CD4-positive, alpha-beta T cell treated with Interleukin-1 beta for 1 hour (primary cell): ENCODE measurements around the gene RNF111.
"Not testable (repeated sequence)": the region's sequence is repeated elsewhere in the genome, so short reads cannot be mapped to it uniquely, and the experiment has no call there.

Experiments used
- DNase-seq, 2 donors: peaks; one replicate each; pipeline ENCODE4 v3.0.0-alpha.2; 2020 to 2022

Gene RNF111

DNA sequence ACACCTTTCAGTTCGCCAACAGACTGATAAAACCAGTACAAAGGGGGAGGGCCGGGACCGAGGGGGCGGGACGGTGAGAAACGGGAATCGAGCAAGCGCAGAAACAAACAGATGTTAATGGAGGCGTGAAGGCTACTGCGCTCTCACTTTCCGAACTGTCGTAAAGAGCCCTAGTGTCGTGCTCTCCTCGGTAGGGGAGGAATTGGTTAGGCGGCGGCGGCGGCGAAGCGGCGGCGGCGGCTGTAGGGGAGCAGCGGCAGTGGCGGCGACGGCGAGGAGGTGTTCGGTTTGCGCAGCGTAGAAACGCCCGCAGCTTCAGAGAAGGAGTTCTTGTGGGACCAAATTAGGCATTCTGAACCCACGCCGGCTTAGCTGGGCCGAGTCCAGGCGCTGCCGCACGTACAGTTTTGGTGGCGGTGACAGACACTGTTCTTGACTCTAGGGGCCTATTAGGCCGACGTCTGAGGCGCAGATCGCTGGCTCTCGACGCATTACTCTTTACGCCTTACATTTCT is at the start of gene RNF111:
TSS of gene RNF111 (plus strand) at position 173 of the 515 bp plus-strand sequence. CDS start 43,160 bp downstream, outside the sequence.
- peak; percentile 93 for DNase-seq

DNA sequence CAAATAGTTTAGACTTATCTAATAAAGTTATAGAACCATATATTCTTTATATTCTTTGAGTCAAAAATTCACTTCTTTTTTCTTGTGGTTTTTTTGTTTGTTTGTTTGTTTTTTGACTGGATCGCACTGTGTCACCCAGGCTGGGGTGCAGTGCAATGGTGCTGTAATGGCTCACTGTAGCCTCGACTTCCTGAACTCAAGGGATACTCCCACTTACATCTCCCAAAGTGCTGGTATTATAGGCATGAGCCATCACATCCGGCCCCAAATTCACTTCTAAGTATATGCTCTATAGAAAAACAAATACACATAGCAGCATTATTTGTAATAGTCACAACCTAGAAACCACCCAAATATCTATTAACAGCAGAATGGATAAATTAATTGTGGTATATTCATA is 40.3 kb upstream of the RNF111 start:
- DNase-seq, result no peak

DNA sequence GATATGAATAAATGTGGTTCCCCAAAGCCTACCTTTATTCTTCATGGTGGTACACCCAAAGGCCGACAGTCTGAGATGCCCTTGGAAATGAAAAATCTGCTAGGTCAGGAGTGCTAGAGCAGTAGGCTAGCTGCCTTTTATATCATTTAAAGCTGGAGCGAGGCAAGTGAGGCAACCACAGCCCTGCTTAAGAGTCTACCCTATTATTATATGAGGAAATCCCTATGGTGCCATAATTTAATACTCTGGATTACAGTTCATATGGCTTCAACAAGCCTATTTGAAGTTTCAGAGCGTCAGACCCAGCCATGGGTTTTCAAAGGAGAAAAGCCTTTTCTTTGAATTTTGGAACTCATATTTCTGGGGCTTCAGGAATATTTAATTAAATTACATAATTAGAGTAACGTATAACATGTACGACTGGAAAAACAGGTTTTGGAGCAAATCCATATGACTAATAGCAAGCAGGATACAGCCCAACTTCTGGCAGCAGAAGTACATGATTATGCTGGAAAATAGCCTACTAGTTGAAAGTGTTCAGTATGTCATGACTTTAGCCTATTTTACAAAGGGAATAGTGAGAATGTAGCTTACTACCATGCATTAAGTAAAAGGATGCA is 36.0 kb upstream of the RNF111 start:
- no peak for DNase-seq

DNA sequence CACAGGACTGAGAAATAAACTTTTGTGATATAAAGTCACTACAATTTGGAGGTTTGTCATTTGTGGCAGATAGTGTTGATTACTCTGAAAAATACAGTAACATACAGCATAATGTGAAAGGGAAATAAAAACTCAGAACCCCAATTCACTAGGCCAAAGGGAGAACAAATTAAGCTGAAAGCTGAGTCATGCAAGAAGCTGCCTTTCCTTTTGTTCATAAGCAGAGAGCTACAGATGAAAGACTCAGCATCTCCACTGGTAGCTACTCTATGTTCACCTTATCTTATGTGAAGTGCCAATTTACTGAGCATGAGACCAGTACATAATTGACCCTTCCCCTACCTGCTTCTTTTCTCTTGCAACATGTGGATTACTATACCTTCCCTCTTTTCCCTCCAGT is 34.7 kb upstream of the RNF111 start:
- no peak for DNase-seq

DNA sequence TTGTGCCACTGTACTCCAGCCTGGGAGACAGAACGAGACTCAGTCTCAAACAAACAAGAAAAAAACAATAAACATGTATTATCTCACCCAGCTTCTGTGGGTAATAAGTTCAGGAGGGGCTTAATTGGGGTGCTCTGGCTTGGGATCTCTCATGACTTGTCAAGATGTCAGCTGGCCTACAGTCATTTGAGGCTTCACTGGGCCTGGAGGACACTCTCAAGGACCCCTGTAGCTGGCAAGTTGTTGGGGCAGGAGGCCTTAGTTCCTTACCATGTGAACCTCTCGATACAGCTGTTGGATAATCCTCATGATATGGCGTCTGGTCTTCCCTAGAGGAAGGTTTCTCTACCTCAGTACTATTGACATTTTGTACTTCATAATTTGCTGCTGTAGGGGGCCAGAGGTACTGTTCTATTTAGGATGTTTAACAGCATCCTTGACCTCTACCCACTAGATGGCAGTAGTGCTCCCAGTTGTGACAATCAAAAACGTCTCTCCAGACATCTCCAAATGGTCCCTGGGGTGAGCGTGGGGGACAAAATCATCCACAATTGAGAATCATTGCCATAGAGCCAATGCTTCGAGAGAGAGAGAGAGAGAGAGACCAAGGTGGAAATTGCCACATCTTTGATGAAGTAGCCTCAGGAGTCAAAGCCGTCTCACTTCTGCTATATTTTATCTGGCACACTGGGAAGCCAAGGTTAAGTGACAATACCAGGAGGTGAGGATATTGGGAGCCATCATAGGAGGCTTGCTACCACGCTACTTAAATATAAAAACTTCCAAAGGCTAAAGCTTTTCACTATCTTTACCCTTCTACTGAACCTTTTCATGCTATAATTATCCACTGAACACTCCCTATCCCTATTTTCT is 30.1 kb upstream of the RNF111 start:
- peak; percentile 64 to 78 for DNase-seq

DNA sequence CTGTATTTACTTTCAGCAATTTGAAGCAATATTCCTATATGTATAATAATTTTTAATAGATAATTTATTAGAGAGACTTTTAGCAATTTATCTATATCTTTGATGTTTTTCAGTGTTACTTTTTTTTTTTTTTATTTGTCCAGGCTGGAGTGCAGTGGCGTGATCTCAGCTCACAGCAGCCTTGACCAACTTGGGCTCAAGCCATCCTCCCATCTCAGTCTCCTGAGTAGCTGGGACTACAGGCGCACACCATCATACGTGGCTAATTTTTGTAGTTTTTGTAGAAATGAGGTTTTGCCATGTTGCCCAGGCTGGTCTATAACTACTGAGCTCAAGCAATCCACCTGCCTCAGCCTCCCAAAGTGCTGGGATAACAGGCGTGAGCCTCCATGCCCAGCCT is 28.7 kb upstream of the RNF111 start:
- no peak for DNase-seq

DNA sequence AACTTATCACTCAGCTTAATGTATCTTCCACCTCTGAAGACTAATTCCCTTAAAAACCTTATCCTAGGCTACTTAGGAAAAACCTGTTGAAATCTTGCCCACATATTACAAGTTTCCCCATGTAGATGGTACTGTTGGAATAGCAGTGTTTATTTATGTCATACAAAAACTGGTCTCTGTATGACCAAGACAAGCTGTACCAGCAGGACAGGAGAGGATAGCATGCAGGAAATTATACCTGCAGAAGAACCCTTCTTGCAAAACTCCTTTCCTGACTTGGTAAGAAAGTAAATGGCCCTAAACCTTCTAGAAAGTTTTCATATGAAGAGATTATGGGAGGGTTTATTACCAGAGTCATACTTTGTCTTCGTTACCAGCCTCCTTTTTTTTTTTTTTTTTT is 25.3 kb upstream of the RNF111 start:
- DNase-seq, result no peak

DNA sequence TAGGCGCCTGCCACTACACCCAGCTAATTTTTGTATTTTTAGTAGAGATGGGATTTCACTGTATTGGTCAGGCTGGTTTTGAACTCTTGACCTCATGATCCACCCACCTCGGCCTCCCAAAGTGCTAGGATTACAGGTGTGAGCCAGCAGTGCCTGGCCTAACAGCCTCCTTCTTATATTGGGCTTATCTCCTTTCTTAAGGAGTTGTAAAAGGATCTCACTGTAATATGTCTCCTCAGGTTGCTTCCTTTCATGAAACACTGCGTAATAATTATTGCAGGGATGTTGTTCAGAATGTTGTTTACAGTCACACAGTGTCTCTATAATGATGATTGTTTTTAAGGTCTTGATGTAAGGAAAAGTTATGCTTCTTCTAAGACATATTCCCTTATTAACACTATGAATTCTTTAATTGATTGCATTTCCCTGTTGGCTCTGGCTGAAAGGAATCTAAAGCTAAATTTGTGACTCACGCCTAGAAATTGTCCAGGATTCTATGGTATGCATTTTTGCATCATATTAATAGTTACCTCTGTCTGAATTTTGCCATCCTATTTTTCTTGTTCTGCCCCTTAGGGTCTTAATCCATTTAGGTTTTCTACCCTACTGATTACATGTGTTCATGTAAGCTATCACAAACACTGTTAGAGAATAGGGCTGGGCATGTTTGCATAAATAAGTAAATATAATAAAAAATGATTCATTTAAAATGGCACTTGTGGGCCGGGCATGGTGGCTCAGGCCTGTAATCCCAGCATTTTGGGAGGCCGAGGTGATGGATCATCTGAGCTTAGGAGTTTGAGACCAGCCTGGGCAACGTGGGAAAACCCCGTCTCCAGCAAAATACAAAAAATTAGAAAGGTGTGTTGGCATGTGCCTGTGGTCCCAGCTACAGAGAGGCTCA is 24.5 kb upstream of the RNF111 start:
- no peak for DNase-seq

DNA sequence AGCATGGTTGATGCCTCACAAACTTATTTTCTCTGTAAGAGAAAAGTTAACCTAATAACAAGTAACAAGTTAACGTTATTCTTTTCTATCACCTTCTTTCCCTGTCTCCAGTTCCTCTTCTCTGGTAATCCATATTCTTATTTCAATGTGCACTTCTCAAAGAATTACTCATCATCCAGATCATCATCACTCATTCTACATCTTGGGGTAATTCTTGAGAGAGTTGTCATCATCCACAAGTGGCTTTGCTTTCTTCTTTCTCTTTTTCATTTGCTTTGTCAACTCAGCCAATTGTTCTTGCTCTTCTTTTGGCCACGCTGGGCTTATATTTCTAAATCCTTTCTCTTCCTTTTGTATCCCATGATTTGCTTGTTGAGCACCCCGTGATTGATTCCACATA is 20.8 kb upstream of the RNF111 start:
- DNase-seq, result no peak

DNA sequence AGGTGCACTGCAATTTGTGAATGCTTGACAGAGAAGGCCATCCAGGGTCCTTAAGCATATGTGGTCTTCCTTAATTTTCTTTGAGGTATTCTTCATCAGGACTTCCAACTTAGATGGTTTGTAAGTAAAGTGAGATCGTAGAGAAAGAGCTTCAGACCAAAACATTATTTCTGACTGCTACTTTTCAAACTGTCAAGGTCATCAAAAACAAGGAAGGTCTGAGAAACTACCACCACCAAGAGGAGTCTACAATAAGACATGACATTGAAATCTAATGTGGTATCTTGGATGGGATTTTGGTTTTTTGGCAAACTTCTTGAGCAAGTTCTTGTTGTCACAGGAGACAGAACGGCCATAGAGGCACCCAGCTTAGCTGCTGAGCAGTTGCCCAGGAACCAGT is 20.0 kb upstream of the RNF111 start:
- DNase-seq, result no peak

DNA sequence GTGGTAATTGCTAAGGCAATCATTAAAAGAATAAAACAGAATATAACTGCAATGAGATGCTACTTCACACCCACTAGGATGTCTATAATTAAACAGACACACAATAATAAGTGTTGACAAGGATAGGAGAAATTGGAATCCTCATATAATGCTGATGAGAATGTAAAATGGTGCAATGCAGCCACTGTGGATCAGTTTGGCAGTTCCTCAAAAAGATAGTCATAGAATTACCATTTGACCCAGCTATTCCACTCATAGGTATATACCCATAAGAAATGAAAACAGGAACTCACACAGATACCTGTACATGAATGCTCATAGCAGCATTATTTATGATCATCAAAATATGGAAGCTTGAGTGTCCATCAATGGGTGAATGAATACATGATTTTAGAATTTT is 9.6 kb upstream of the RNF111 start:
- no peak for DNase-seq

DNA sequence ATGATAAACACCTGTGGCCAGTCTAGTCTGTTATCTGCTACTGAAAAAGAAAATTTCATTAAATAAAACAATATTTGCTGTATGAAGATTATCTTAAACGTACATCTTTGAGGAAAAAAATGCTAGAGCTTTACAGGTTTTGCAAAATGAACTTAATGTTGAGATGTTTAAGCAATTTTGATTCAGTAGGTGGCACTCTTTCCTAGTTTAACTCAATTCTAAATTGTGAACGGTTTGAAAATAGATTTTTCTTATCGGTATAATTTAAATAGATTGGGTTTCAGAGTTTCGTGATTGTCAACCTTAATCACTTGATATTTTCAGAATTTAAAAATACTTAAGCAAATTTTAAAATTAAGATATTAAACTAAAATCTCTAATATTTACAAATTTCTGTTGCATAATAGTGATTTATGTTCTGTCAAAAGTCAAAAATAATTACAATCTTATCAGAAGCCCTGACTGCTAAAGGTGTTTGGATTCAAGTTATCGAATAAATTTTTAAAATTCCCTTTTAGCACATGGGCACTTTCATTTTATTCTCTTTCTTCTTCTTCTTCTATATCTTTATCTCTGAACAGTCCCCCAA is 7.0 kb upstream of the RNF111 start:
- DNase-seq, result peak in 1 of 2 donors; percentile 60

DNA sequence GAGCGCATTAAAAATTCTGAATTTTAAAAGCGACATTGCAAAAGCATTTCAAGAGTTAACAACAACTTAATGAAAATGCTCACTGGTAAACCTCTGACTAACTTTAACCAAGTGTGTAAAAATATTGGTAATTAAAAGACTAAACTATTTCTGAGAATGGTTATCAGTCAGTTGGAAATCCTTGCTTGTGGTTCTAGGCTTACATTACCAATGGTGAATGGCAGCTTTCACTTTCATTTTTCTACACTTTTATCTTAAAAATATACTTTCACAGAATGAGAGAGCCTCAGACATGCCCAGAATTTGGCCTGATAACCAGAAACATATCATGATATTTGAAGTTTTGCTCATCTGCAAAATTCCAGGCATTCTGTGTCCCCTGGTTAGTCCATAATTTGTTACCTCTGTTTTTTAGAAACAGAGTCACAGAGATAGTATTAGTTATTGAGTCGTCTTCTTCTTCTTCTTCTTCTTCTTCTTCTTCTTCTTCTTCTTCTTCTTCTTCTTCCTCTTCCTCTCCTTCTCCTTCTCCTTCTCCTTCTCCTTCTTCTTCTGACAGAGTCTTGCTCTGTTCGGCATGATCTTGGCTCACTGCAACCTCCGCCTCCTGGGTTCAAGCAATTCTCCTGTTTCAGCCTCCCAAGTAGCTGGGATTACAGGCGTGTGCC is 5.5 kb upstream of the RNF111 start:
- peak in 1 of 2 donors; percentile 31 for DNase-seq

DNA sequence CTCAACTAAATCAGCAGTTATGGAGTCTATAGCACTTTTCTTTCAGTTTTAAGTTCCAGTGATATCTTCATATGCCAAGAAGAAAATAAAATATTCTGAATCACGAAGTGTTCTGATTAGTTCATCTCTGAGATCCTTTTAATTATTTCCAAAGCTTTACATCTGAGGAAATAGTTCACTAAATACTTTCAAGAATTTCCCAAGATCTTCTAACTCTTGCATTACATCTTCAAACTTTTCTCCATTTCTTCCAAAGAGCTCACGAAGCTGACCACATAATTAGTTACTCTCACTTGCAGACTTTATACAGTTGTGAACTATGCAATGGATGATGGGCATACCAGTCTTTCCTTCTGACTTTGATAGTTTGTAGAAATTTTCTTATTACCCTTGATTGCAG is 4.2 kb upstream of the RNF111 start:
- DNase-seq, result no peak

DNA sequence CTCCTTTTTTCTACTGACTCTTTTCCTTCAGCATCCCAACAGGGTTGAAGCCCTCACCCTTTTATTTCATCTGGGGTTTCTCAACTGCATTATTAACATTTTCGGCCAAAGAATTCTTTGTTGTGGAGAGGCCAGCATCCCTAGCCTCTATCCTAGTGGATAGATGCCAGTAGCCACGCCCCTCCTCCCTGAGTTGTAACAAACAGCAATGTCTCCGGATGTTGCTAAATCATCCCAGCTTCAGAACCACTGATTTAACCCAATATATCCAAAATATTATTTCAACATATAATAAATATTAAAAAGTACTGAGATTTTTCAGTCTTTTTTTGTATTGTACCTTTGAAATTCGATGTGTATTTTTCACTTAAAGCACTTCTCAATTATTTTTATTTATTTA is 2.0 kb upstream of the RNF111 start:
- DNase-seq, result no peak

DNA sequence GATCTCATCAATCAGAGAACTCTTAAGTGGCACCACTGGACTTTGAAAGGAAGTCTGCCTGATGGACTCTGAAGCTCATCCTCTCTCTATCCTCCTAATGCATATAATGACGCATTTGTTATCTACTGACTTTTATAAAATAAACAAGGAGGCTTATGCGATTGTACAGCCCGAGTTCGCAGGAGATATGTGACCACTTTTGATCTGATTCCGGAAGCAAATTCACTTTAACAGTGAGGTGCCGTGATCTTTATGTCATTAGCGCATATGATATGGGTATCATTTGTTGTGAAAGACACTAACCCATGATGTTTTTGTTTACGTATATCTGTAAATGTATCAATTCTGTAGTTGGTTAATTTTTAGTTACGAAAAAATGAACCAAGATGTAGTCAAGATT is 427 bp upstream of the RNF111 start:
- DNase-seq, result no peak

DNA sequence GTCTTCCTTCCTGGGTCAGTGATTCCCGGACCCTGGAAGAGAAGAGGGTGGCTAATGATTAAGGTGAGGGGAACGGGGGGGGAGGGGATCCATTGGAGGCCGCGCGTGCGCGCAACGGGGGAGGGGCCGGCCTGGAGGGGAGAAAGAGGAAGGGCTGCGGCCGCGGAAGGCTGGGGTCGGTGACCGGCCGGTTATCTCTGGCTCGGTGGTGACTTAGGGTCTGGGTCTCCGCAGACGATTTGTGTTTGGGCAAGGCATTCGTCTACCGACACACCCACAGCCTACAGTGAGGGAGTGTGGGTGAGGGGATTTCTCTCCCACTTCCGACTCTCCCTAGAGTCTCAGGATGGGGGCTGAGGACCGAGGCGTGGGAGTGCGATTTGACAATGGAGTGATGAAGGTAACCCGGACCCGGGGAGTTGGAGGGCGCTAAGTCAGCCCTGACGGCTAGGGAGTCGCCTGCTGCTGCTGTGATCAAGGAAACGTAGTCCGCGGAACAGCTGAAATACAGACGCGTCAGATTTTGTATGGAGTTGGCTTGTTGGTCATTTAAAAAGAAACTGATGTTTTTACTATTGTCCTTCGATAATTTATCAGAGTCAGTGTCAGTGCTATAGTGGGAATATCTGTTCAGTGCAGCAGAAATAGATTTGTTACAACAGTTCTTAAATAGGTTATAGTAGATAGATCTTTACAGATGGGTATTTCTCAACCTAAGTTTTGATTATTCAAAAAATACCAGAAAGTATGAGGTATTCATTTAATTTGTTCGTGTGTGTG is 733 bp downstream of the RNF111 start:
- DNase-seq, result peak in 1 of 2 donors; percentile 63

DNA sequence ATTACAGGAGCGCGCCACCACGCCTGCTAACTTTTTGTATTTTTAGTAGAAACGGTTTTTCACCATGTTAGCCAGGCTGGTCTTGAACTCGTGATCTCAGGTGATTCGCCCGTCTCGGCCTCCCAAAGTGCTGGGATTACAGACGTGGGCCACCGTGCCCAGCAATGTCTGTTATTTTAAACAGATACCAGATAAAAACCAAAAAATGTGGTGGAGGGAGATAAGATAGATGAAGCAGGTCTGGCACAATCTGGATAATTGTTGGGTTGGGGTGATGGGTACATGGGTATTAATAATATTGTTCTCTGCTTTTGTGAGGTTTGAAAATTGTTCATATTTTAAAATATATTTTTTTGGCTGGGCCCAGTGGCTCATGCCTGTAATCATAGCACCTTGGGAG is 4.7 kb downstream of the RNF111 start:
- DNase-seq, result no peak

DNA sequence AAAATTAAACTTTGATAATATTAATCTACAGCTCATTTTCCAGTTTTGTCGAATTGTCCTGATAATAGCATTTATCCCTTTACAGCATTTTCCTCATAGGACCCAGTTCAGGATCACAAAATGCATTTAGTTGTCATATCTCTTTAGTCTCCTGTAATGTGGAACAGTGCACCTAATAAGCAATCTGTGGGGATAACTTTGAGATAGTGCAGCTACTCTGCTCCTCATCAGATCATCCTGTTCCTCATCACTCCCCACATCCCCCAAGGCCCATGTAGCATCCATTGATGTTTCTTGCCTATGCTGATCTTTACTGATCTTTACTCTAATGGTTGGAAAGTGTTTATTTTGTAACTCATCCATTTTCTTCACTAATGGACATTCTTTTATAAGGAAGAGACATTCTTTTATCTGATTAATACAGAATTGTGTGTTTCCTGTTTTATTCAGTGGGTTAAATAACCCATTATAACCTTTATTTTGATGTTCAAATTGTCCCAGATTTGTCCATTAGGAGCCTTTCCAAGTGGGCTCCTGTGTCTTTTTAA is 7.5 kb downstream of the RNF111 start:
- DNase-seq, result no peak

DNA sequence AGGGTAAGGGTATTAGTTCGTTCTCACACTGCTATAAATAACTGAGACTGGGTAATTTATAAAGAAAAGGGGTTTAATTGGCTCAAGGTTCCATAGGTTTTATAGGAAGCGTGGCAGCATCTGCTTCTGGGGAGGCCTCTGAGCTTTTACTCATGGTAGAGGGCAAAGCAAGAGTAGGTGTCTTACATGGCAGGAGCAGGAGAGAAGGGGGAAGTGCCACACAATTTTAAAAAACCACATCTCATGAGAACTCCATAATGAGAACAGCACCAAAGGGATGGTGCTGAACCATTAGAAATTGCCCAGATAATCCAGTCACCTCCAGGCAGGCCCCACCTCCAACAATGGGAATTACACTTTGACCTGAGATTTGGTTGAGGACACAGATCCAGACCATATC is 12.2 kb downstream of the RNF111 start:
- DNase-seq, result no peak

DNA sequence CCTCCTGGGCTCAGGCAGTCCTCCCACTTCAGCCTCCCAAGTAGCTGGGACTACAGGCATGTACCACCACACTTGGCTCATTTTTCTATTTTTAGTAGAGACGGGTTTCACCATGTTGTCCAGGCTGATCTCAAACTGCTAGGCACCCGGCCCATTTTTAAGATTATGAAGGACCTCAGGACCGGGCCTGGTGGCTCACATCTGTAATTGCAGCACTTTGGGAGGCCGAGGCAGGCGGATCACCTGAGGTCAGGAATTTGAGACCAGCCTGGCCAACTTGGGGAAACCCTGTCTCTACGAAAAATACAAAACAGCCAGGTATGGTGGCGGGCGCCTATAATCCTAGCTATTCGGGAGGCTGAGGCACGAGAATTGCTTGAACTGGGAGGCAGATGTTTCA is 12.8 kb downstream of the RNF111 start:
- DNase-seq, result not testable (repeated sequence)
